Stimulated activated CD8-positive, alpha-beta memory T cell treated with anti-CD3 and anti-CD28 coated beads, Interleukin-15, amount 100 ng/mL, for 4 hours (primary cell): ENCODE results near the gene NGEF.
"Not testable (repeated sequence)": the region's sequence is repeated elsewhere in the genome, so short reads cannot be mapped to it uniquely, and the experiment has no call there.

Source experiments
- DNase-seq, 2 donors: peaks; one replicate each; pipeline ENCODE4 v3.0.0-alpha.2; 2020; ENCODE audit warnings: low read depth in 2 of 2

The NGEF gene

GRCh38 chr2:232872826-232873225 is 140.2 kb downstream of the NGEF start:
- no peak for DNase-seq

- no peak for DNase-seq
Measured at GRCh38 chr2:232871835-232872736, 141.0 kb downstream of the NGEF start.

DNA sequence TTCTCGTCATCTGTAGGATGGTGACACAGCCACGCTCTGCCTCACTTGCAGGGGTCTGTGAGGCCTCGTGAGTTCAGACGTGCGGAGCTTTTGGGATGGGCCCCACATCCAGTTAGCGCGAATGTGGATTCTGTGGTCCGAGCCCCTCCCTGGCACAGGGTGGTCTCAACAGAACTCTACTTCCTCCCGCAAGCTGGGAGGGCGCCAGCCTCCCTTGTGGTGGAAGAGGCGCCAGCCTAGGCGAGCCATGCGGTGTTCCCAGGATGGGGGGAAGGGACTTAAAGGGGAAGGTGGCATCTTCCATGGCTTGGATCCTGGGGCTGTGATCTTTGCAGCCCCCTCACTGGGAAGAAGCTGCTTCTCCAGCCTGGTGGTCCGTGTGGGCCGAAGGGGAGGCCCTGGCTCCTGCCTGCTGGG is 141.6 kb downstream of the NGEF start:
- no peak for DNase-seq

DNA sequence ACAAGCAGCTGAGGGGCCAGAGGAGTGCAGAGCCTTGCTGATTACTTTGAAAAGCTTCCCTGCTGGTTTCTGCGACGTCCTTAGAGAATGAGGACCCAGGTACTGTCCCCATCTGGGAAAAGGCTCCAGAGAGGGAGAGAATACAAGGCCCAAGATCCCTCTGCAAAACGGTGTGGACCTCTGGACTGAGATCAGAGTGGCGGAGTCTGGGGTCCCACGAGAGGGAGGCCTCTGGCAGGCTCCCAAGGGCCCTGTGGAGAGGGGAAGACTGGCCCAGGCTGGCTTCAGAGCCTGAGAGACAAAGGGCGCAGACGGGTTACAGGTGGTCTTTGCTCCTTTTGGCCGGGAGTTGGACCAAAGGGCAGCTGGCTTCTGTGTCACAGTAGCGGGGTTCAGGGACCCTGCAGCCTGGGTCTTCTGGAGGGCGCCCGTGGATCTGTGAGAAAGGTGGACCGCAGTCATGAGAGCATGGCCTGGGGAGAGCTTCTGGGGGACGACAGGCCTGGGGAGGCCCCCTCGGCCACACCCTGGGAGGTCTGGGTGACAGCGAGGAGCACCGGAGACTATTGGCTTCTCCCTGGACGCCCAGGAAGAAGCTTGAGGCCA is 142.2 kb downstream of the NGEF start:
- DNase-seq: no peak

DNA sequence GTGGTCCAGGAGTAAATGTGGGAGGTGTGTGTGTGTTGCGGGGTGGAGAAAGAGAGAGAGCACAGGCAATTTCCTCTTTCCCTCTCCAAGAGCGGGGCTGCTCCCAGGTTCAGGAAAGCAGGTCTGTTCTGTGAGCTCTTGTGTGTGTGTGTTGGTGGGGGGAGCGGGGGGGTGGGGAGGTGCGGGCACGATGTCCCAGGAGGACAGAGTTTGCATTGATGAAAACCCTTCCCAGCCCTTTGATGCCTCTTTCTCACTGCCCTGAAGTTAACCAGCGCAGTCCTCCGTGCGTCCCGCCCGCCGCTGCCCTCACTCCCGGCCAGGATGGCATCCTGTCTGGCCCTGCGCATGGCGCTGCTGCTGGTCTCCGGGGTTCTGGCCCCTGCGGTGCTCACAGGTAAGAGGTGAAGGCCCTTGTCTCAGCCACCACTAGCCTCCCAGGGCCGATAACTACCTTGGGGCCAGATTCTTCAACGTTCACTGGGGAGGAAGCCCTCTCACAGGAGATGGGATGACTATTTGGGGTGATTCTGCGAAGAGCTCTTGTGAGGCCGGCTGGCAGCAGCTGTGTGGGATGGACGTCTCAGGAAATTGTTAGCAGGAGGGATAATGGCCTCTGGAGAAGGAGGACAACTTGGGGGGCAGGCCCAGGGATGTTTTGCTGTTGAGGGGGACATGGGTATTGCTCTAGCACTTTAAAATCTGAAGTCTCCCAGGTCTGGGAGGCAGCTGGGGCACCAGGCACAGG is 142.9 kb downstream of the NGEF start, which contains the start of gene SNORC:
TSS of gene SNORC (plus strand) at position 247 of the 748 bp plus-strand sequence. CDS start at position 325, 78 bp downstream.
- no peak for DNase-seq

DNA sequence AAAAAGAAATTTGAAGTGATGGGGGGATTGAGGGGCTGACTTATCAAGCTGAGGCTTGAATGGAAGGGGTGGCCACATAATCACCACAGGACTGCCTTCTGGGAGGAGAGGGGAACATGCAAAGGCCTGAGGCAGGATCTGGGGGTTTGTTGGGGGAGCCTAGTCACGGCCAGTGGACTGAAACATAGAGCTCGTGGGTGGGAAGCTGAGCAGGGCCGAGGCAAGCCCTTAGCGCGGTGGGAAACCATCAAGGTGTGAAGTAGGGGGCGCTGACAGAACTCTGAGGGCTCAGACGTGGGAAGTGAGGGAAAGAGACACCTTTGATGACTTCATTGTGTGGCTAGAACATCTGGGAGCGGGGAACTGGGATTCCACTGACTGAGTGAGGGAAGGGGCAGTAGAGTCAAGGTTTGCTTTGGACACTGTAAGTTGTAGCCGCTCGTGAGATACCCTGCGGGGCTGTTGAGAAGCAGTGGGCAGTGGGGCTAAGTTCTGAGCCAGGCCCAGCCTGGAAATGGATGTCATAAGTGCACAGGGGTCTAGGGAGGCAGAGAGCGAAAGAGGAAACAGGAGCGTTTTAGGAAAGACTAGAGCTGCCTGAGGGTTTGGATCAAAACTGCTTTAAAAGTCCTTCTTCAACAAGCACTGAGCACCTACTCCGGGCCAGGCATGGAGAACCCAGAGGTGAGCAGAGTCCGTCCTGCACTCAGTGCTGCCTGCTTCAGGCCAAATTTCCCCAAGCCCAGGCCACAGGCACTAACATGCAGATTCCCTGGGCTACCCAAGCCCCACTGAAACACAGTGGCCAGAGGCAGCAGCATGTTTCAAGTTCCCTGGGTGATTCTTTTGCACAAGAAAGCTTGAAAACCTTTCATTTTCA is 143.7 kb downstream of the NGEF start:
- DNase-seq: no peak

DNA sequence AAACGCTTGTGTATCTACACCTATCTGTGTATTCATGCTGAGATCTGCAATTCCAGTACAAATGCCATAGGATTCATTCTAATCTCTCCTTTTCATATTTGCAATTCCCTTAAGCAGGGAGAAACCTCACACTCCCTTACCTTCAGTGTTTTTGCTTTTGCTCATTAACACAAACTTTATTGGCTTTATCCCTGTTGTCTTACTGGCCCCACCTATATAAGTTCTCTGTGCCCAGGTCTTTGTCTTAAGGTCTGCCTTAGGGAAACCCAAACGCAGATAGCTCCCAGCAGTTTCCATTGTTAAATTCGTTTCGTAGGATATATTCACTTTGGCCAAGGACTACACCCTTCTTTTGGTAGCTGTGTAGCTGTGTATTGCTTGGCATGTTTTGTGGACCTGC is 147.0 kb downstream of the NGEF start:
- no peak for DNase-seq

DNA sequence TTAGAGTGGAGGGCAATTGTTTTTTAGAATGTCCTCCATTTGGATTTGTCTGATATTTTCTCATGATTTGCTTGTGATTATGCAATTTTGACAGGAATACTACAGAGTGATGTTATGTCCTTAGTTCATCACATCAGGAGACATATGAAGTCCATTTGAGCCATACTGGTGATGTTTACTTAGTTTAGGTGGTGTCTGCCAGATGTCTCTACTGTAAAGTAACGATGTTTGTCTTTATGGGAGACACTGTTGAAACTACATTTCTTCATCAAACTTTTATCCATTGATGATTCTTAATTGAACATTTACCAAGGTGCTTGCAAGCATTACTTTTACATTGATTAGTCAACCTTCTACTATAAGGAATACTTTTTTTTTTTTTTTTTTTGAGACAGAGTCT is 147.9 kb downstream of the NGEF start:
- no peak for DNase-seq

GRCh38 chr2:232863996-232864395 is 149.1 kb downstream of the NGEF start:
- no peak for DNase-seq

GRCh38 chr2:232861353-232861752 is 151.7 kb downstream of the NGEF start:
- DNase-seq: no peak

DNA sequence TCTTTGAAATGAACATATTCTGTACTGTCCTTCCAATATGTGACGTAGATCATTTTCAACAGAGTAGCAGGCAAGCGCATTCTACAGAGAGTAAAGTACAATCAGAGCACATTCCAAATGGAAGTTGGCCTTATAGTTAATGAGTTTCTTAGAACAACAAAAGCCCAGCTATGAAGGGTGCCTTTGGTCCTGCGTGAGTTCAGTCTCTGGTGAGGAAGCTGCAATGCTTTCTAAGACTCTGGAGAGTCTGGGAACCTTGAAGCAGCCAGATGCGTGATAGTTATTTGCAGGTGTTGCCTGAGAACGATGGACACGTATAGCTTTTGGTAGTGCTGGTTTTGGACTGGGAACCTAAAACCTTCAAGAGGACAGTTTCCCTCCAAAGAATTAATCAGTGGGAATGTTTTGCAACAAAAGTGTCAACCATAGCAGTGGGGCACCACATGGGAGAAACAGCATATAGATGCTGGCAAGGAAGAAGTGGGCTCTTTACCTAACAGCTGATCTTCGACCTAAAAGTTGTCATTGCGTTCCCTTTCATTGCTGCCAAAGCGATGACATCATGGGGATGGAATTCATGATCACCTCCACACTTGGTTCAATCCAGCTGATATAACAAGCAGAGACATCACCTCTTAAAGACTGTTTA is 152.3 kb downstream of the NGEF start:
- no peak for DNase-seq

DNA sequence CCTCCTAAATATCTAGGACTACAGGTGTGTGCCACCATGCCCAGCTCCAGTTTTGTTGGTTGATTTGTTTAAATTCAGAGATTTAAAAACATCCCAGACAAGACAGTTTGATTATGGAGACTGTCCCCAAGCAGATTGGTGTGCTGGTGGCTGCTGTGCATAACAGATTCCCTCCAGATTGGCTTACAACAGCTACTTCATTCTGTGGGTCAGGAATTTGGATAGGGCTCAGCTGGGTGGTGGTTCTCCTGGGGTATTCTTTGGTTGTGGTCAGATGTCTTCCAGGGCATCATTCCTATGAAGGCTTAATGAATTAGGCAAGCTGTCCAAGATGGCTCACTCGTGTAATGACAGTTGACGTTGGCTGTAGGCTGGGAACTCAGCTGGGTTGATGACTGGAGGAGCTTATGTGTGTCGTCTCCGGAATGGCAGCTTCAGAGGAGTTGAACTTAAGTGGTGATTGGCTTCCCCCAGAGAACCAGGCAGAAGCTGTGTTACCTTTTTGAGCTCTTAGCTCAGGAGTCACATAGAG is 153.6 kb downstream of the NGEF start:
- no peak for DNase-seq

DNA sequence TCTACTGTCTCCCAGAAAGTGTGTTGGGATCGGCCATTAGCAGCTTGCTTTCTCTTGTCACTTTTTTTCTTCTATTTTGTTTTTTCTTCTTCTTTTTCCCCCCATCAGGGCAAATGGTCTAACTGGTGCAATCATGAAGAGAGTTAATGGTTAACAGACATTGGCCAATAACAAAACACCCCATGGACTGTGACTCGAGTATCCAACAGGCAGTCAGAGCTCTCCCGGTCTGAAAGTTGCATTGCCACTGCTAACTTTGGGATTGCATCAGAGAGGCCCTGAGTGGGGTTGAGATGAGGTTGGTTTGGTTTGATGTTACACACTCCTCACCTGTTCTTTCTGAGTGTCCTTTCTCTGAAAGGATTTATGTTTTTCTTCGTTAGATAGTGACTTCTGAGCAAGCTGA is 155.9 kb downstream of the NGEF start:
- DNase-seq: no peak

DNA sequence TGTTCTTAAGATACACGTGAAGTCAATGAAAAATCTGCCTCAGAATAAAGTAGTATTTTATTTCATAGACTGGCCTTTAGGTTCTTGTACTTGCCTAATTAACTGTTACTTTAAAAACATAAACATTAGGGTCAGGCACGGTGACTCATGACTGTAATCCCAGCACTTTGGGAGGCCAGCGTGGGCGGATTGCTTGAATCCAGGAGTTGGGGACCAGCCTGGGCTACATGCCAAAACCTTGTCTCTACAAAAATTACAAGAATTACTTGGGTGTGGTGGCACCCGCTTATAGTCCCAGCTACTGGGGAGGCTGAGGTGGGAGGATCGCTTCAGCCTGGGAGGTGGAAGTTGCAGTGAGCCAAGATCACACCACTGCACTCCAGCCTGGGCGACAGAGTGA is 159.0 kb downstream of the NGEF start:
- no peak for DNase-seq

GRCh38 chr2:232852676-232853075 is 160.4 kb downstream of the NGEF start:
- no peak for DNase-seq

DNA sequence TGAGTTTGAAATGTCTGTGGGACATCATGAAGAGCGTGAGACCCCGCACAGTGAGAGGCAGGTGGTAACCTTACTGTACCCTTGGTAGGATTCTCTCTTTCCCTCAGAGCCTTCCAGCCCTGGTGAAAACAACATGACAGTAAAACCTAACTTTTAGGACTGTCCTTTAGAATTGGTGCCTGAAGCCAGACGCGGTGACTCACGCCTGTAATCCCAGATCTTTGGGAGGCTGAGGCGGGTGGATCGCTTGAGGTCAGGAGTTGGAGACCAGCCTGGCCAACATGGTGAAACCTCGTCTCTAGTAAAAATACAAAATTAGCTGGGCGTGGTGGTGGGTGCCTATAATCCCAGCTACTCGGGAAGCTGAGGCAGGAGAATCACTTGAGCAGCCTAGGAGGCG is 161.0 kb downstream of the NGEF start:
- DNase-seq: not testable (repeated sequence)

GRCh38 chr2:232850039-232850438 is 163.0 kb downstream of the NGEF start:
- DNase-seq: no peak

DNA sequence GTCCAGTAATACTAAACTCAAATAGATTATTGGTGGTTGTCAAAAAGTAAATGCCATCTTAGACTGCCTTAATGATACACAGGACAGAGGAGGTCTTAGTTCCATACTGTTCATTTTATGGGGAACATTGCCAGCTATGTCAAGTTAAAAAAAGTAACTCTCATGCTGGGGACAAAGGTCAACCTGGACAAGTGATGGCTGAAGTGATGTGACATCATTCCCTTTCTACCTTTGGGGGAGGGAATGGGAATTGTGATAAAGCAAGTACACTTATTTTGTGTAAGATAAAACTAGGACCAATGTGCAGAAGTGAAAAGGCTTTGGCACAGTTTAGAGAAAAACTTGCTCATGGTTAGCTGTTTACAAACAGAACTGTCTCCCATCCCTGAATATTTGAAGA is 167.0 kb downstream of the NGEF start:
- no peak for DNase-seq

- DNase-seq: no peak
Measured at GRCh38 chr2:232843834-232844233, 169.2 kb downstream of the NGEF start.

DNA sequence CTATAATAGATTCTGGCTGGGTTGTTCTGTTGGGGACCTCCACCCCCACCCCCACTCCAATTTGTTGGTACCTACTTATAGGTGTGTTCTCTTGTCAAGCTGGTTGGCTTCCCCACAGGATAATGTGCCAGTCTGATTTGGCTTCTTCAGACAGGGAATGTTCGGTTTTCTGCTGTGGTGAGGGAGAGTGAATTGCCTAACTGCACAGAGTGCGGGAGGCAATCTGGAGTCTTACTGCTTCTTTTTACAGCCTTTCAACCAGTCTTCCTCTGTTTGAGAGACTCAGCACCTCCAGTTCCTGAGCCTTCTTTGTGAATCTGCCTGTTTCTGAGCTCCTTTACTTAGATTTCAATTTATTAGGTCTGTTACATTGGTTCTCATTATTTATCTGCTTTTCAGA is 170.4 kb downstream of the NGEF start:
- DNase-seq: no peak
